Limb (tissue), 2 donors: ENCODE results near the gene CEL.
"Not testable (repeated sequence)": the region's sequence is repeated elsewhere in the genome, so short reads cannot be mapped to it uniquely, and the experiment has no call there.

Source experiments
- DNase-seq, 2 donors: peaks; one replicate each; pipeline ENCODE4 v3.0.0-alpha.2; 2016; ENCODE audit errors: extremely low spot score in 2 of 2

Gene CEL

GRCh38 chr9:133061764-133062145 lies at the start of gene CEL:
Gene CEL, plus strand, starts transcription at chr9:133061981. Its CDS starts 22 bp downstream, at chr9:133062003.
- DNase-seq = not testable (repeated sequence)

GRCh38 chr9:133014696-133015095 lies 47.1 kb upstream of the CEL start:
- no peak for DNase-seq

GRCh38 chr9:133023117-133023890 lies 38.5 kb upstream of the CEL start:
- DNase-seq = no peak

GRCh38 chr9:133026426-133026825 lies 35.4 kb upstream of the CEL start:
- no peak for DNase-seq

- DNase-seq = no peak
Observed at GRCh38 chr9:133027134-133027533, 34.6 kb upstream of the CEL start.

GRCh38 chr9:133028221-133028620 lies 33.6 kb upstream of the CEL start:
- DNase-seq = no peak

- DNase-seq = no peak
Observed at GRCh38 chr9:133029994-133030316, 31.8 kb upstream of the CEL start.

- DNase-seq = peak; percentile 94 to 99
Observed at GRCh38 chr9:133030317-133031129, 31.3 kb upstream of the CEL start, which contains the start of gene GTF3C5. Gene GTF3C5, plus strand, starts transcription at chr9:133030997. Its CDS starts 15 bp downstream, at chr9:133031012.

- DNase-seq = no peak
Observed at GRCh38 chr9:133031130-133031422, 30.7 kb upstream of the CEL start.

- no peak for DNase-seq
Observed at GRCh38 chr9:133031496-133031911, 30.3 kb upstream of the CEL start.

GRCh38 chr9:133032171-133032570 lies 29.6 kb upstream of the CEL start:
- no peak for DNase-seq

- no peak for DNase-seq
Observed at GRCh38 chr9:133035669-133036068, 26.1 kb upstream of the CEL start.

GRCh38 chr9:133037775-133038515 lies 23.8 kb upstream of the CEL start:
- no peak for DNase-seq

- DNase-seq = peak in 1 of 2 donors; percentile 19
Observed at GRCh38 chr9:133040892-133041479, 20.8 kb upstream of the CEL start.

- DNase-seq = no peak
Observed at GRCh38 chr9:133041958-133042357, 19.8 kb upstream of the CEL start.

- no peak for DNase-seq
Observed at GRCh38 chr9:133042676-133043075, 19.1 kb upstream of the CEL start.

- no peak for DNase-seq
Observed at GRCh38 chr9:133043449-133044035, 18.2 kb upstream of the CEL start.

- DNase-seq = no peak
Observed at GRCh38 chr9:133044125-133044524, 17.7 kb upstream of the CEL start.

GRCh38 chr9:133044661-133045060 lies 17.1 kb upstream of the CEL start:
- no peak for DNase-seq

GRCh38 chr9:133045132-133045531 lies 16.6 kb upstream of the CEL start:
- DNase-seq = no peak

GRCh38 chr9:133046196-133046899 lies 15.4 kb upstream of the CEL start:
- DNase-seq = no peak
